GM18498 (cell line): ENCODE data around the gene FGFR3.

Source experiments
- ATAC-seq: cut with Tn5 transposase; IDR thresholded peaks from one replicate; pipeline ENCODE4 v1.9.1; 2021; ENCODE audit warnings: mild to moderate bottlenecking, moderate library complexity; ENCODE audit not compliant: unreplicated experiment

The FGFR3 gene

GRCh38 chr4:1792832-1793495, at the start of gene FGFR3:
Gene FGFR3, plus strand, starts transcription at chr4:1793293. Its CDS starts 642 bp downstream, at chr4:1793935.
- ATAC-seq, result peak; percentile 49

- no peak for ATAC-seq
These were observed 49.5 kb upstream of the FGFR3 start for GRCh38 chr4:1743551-1743950.

- ATAC-seq, result no peak
These were observed 49.1 kb upstream of the FGFR3 start for GRCh38 chr4:1743975-1744374.

- no peak for ATAC-seq
These were observed 48.5 kb upstream of the FGFR3 start for GRCh38 chr4:1744552-1744951.

GRCh38 chr4:1745165-1745564, 47.9 kb upstream of the FGFR3 start:
- ATAC-seq, result no peak

- ATAC-seq, result no peak
These were observed 47.4 kb upstream of the FGFR3 start for GRCh38 chr4:1745697-1746096.

GRCh38 chr4:1746265-1746691, 46.8 kb upstream of the FGFR3 start:
- ATAC-seq, result peak; percentile 59

- no peak for ATAC-seq
These were observed 46.0 kb upstream of the FGFR3 start for GRCh38 chr4:1746919-1747602.

- no peak for ATAC-seq
These were observed 45.5 kb upstream of the FGFR3 start for GRCh38 chr4:1747603-1747967.

- no peak for ATAC-seq
These were observed 44.6 kb upstream of the FGFR3 start for GRCh38 chr4:1748465-1748995.

- no peak for ATAC-seq
These were observed 43.7 kb upstream of the FGFR3 start for GRCh38 chr4:1749370-1749769.

GRCh38 chr4:1749826-1750225, 43.3 kb upstream of the FGFR3 start:
- no peak for ATAC-seq

GRCh38 chr4:1750381-1751154, 42.5 kb upstream of the FGFR3 start:
- ATAC-seq, result no peak

GRCh38 chr4:1751155-1751918, 41.8 kb upstream of the FGFR3 start:
- no peak for ATAC-seq

GRCh38 chr4:1751919-1752283, 41.2 kb upstream of the FGFR3 start:
- ATAC-seq, result no peak

- no peak for ATAC-seq
These were observed 40.6 kb upstream of the FGFR3 start for GRCh38 chr4:1752284-1753041.

- ATAC-seq, result no peak
These were observed 39.8 kb upstream of the FGFR3 start for GRCh38 chr4:1753294-1753696.

GRCh38 chr4:1753697-1754311, 39.3 kb upstream of the FGFR3 start:
- ATAC-seq, result no peak

GRCh38 chr4:1754336-1754735, 38.8 kb upstream of the FGFR3 start:
- ATAC-seq, result no peak

GRCh38 chr4:1755297-1755696, 37.8 kb upstream of the FGFR3 start:
- no peak for ATAC-seq
